HepG2 (cell line): Measurements from ENCODE around the gene LRRC10. TPM values are rescaled to one million over a fixed set of nuclear protein-coding genes. Genes with fewer than 3 reads are reported as not detected.

Source experiments
- ATF7-NPFF ChIP-seq: sonication (generic); formaldehyde crosslinking; IDR thresholded peaks from 2 replicates; pipeline ENCODE4 v1.8.1; 2023; ENCODE audit warnings: mild to moderate bottlenecking, low read depth, missing genetic modification reagents, moderate library complexity
- BRCA1 ChIP-seq: sonication (generic); formaldehyde crosslinking; IDR thresholded peaks from 2 replicates; pipeline ENCODE4 v1.4.0; 2020; ENCODE audit warnings: missing genetic modification reagents
- CEBPB ChIP-seq: IDR thresholded peaks from 2 replicates; pipeline ENCODE4 v1.6.1; 2011; ENCODE audit warnings: low read depth, low read length, improper control_type of control experiment, borderline replicate concordance
- FLYWCH1 ChIP-seq: sonication (generic); formaldehyde crosslinking; IDR thresholded peaks from 2 replicates; pipeline ENCODE4 v1.8.1; 2023; ENCODE audit warnings: mild to moderate bottlenecking, missing genetic modification reagents
- HES4 ChIP-seq: sonication (generic); formaldehyde crosslinking; IDR thresholded peaks from 2 replicates; pipeline ENCODE4 v1.9.0; 2021; ENCODE audit warnings: mild to moderate bottlenecking, missing genetic modification reagents, borderline replicate concordance
- HHEX ChIP-seq: IDR thresholded peaks from 2 replicates; pipeline ENCODE4 v1.6.1; 2016; ENCODE audit warnings: control low read depth
- HOXA7 ChIP-seq: sonication (generic); formaldehyde crosslinking; IDR thresholded peaks from 2 replicates; pipeline ENCODE4 v1.8.1; 2022; ENCODE audit warnings: mild to moderate bottlenecking, missing genetic modification reagents, moderate library complexity
- KLF12 ChIP-seq: sonication (generic); formaldehyde crosslinking; IDR thresholded peaks from 2 replicates; pipeline ENCODE4 v1.4.0; 2020; ENCODE audit warnings: missing genetic modification reagents, borderline replicate concordance
- SIX4 ChIP-seq: sonication (generic); formaldehyde crosslinking; IDR thresholded peaks from 2 replicates; pipeline ENCODE4 v1.4.0; 2020; ENCODE audit warnings: missing genetic modification reagents
- TP53 ChIP-seq: sonication (generic); formaldehyde crosslinking; conservative IDR thresholded peaks from 2 replicates; pipeline ENCODE4 v1.4.0; 2020; ENCODE audit warnings: missing genetic modification reagents
- YEATS4 ChIP-seq: sonication (generic); formaldehyde crosslinking; IDR thresholded peaks from 2 replicates; pipeline ENCODE4 v1.4.0; 2020; ENCODE audit warnings: missing genetic modification reagents, borderline replicate concordance
- ZBTB3 ChIP-seq: sonication (generic); formaldehyde crosslinking; IDR thresholded peaks from 2 replicates; pipeline ENCODE4 v1.4.0; 2020; ENCODE audit warnings: low read depth, mild to moderate bottlenecking, moderate library complexity, missing genetic modification reagents, borderline replicate concordance
- ZNF430 ChIP-seq: sonication (generic); formaldehyde crosslinking; IDR thresholded peaks from 2 replicates; pipeline ENCODE4 v1.9.0; 2021; ENCODE audit warnings: mild to moderate bottlenecking, missing genetic modification reagents
- ZNF674 ChIP-seq: sonication (generic); formaldehyde crosslinking; IDR thresholded peaks from 2 replicates; pipeline ENCODE4 v1.5.0; 2020; ENCODE audit warnings: low read depth, mild to moderate bottlenecking, missing genetic modification reagents
- ZNF850 ChIP-seq: sonication (generic); formaldehyde crosslinking; conservative IDR thresholded peaks from 2 replicates; pipeline ENCODE4 v1.9.0; 2021; ENCODE audit warnings: mild to moderate bottlenecking, missing genetic modification reagents
- polyA plus RNA-seq, 8 experiments: library from polyadenylated mRNA; depleted of rRNA in 3 of 8; stranded (reverse) in 7 of 8; unstranded in 1 of 8; fragments of >200 nt; fragmentation: Illumina TruSeq in 4 of 8; extraction: Trizol in 4 of 8; gene quantifications; 2 replicates each; pipeline versions ENCODE4 v1.2.1 to v1.2.3, GENCODE V29; 2011 to 2016; ENCODE audit warnings: low read depth in 4 of 8, missing spikeins in 1 of 8, mixed read lengths in 1 of 8; ENCODE audit not compliant: insufficient read depth in 1 of 8
- total RNA-seq, 5 experiments: library from RNA; depleted of rRNA; stranded (reverse); fragments of >200 nt; fragmentation: Illumina TruSeq; extraction: Trizol; gene quantifications; 2 replicates each; pipeline ENCODE4 v1.2.3, GENCODE V29; 2016; ENCODE audit warnings: low read depth in 1 of 5
- TF ChIP-seq, protein P1 (sequence below): IDR thresholded peaks from 2 replicates; pipeline ENCODE4 v1.6.1; 2016
- TF ChIP-seq, protein P2 (sequence below): sonication (generic); formaldehyde crosslinking; IDR thresholded peaks from 2 replicates; pipeline ENCODE4 v1.4.0; 2020; ENCODE audit warnings: mild to moderate bottlenecking, low read depth, missing genetic modification reagents
- TF ChIP-seq, protein P3 (sequence below): sonication (generic); formaldehyde crosslinking; IDR thresholded peaks from 2 replicates; pipeline ENCODE4 v1.5.1; 2020; ENCODE audit warnings: missing genetic modification reagents, mild to moderate bottlenecking, borderline replicate concordance
- TF ChIP-seq, protein P4 (sequence below): sonication (generic); formaldehyde crosslinking; IDR thresholded peaks from 2 replicates; pipeline ENCODE4 v1.8.0; 2022; ENCODE audit warnings: missing genetic modification reagents, low read depth, mild to moderate bottlenecking, borderline replicate concordance
- TF ChIP-seq, protein P5 (sequence below): IDR thresholded peaks from 2 replicates; pipeline ENCODE4 v1.6.1; 2016; ENCODE audit warnings: low read depth

The LRRC10 gene
- total and polyA plus RNA-seq, 2 of the 13 experiments (the other 11 are each of a cell fraction or from before 2014, with no cell fraction given): not detected

DNA sequence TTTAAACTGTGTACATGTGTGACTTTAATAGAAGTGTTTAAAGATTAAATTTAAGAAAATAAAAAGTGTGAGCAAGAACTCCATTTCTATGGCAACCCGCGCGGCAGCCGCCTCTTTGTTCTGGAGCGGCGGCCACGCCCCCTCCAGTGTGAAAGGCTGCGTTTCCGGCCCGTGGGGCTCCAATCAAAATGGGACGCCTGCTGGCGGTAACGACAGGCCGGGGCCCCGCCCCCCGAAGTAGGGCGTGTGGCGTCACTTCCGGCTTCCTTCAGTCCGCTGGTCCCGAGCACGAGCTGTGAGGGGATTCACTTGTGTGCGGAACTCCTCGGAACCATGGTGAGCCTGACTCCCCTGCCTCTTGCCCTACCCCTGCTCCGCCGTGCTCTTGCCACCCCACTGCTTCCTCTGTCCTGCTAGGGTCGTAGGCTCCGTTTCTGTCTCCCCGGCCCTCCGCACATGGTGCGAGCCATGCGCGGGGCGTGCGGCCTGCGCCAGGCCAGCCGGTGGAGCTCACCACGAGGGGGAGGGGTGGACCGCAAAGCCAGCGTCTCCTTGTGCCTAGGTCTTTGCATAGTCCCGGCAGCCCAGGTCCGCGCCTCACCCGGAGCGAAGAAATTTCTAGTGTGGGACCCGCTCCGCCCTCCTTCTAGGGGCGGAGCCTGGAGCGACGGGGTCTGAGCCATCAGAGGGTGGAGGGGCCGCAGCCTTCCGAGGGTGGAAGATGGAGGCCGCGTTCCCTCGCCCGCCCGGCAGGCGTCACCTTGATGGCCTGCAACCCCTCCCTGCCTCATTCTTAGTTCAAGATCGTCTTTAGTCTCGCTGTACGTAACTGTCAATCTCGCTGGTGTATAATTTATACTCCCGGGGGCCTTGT is 25.3 kb downstream of the LRRC10 start, which contains the start of gene CCT2 (continued):
- TF ChIP-seq, protein P1, sequence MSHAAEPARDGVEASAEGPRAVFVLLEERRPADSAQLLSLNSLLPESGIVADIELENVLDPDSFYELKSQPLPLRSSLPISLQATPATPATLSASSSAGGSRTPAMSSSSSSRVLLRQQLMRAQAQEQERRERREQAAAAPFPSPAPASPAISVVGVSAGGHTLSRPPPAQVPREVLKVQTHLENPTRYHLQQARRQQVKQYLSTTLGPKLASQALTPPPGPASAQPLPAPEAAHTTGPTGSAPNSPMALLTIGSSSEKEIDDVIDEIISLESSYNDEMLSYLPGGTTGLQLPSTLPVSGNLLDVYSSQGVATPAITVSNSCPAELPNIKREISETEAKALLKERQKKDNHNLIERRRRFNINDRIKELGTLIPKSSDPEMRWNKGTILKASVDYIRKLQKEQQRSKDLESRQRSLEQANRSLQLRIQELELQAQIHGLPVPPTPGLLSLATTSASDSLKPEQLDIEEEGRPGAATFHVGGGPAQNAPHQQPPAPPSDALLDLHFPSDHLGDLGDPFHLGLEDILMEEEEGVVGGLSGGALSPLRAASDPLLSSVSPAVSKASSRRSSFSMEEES: peak; percentile 65; the same call in 1 of the 2 replicates
- TF ChIP-seq, protein P2, sequence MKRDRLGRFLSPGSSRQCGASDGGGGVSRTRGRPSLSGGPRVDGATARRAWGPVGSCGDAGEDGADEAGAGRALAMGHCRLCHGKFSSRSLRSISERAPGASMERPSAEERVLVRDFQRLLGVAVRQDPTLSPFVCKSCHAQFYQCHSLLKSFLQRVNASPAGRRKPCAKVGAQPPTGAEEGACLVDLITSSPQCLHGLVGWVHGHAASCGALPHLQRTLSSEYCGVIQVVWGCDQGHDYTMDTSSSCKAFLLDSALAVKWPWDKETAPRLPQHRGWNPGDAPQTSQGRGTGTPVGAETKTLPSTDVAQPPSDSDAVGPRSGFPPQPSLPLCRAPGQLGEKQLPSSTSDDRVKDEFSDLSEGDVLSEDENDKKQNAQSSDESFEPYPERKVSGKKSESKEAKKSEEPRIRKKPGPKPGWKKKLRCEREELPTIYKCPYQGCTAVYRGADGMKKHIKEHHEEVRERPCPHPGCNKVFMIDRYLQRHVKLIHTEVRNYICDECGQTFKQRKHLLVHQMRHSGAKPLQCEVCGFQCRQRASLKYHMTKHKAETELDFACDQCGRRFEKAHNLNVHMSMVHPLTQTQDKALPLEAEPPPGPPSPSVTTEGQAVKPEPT (CRISPR knock-in tag): 0 out of 2 replicates have a peak, but pooled peaks have one; percentile 67
- TF ChIP-seq SIX4 (CRISPR knock-in tag) (peak; percentile 37; the same call in 1 of the 2 replicates), BRCA1 (CRISPR knock-in tag) (no peak), HES4 (CRISPR knock-in tag) (peak; percentile 94), HHEX (CRISPR knock-in tag) (no peak), YEATS4 (peak; percentile 99), ATF7-NPFF (peak; percentile 92), FLYWCH1 (CRISPR knock-in tag) (0 out of 2 replicates have a peak, but pooled peaks have one; percentile 47), CEBPB (no peak), TP53 (CRISPR knock-in tag) (peak; percentile 76; the same call in 1 of the 2 replicates), KLF12 (CRISPR knock-in tag) (peak; percentile 73; the same call in 1 of the 2 replicates), ZBTB3 (CRISPR knock-in tag) (peak; percentile 62; the same call in 1 of the 2 replicates), ZNF674 (0 out of 2 replicates have a peak, but pooled peaks have one; percentile 84), HOXA7 (no peak), ZNF430 (peak; percentile 79; the same call in 1 of the 2 replicates), ZNF850 (CRISPR knock-in tag) (no peak)
- TF ChIP-seq, protein P3, sequence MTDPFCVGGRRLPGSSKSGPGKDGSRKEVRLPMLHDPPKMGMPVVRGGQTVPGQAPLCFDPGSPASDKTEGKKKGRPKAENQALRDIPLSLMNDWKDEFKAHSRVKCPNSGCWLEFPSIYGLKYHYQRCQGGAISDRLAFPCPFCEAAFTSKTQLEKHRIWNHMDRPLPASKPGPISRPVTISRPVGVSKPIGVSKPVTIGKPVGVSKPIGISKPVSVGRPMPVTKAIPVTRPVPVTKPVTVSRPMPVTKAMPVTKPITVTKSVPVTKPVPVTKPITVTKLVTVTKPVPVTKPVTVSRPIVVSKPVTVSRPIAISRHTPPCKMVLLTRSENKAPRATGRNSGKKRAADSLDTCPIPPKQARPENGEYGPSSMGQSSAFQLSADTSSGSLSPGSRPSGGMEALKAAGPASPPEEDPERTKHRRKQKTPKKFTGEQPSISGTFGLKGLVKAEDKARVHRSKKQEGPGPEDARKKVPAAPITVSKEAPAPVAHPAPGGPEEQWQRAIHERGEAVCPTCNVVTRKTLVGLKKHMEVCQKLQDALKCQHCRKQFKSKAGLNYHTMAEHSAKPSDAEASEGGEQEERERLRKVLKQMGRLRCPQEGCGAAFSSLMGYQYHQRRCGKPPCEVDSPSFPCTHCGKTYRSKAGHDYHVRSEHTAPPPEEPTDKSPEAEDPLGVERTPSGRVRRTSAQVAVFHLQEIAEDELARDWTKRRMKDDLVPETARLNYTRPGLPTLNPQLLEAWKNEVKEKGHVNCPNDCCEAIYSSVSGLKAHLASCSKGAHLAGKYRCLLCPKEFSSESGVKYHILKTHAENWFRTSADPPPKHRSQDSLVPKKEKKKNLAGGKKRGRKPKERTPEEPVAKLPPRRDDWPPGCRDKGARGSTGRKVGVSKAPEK (CRISPR knock-in tag): peak; percentile 48; the same call in 1 of the 2 replicates
- TF ChIP-seq, protein P4, sequence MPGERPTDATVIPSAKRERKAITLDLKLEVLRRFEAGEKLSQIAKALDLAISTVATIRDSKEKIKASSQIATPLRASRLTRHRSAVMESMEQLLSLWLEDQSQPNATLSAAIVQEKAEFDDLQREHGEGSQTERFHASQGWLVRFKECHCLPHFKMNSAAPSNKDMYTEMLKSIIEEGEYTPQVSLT (CRISPR knock-in tag): no peak
- TF ChIP-seq, protein P5, sequence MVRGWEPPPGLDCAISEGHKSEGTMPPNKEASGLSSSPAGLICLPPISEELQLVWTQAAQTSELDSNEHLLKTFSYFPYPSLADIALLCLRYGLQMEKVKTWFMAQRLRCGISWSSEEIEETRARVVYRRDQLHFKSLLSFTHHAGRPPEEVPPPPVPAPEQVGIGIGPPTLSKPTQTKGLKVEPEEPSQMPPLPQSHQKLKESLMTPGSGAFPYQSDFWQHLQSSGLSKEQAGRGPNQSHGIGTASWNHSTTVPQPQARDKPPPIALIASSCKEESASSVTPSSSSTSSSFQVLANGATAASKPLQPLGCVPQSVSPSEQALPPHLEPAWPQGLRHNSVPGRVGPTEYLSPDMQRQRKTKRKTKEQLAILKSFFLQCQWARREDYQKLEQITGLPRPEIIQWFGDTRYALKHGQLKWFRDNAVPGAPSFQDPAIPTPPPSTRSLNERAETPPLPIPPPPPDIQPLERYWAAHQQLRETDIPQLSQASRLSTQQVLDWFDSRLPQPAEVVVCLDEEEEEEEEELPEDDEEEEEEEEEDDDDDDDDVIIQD: 0 out of 2 replicates have a peak, but pooled peaks have one; percentile 7
